ENCODE results near the gene PAPPA2. TPM values are rescaled to one million over a fixed set of nuclear protein-coding genes. Genes with fewer than 3 reads are reported as not detected.

Gene PAPPA2
- total and polyA plus RNA-seq, 2 donors from 2014 or later = 4.9 to 93.5 TPM

DNA sequence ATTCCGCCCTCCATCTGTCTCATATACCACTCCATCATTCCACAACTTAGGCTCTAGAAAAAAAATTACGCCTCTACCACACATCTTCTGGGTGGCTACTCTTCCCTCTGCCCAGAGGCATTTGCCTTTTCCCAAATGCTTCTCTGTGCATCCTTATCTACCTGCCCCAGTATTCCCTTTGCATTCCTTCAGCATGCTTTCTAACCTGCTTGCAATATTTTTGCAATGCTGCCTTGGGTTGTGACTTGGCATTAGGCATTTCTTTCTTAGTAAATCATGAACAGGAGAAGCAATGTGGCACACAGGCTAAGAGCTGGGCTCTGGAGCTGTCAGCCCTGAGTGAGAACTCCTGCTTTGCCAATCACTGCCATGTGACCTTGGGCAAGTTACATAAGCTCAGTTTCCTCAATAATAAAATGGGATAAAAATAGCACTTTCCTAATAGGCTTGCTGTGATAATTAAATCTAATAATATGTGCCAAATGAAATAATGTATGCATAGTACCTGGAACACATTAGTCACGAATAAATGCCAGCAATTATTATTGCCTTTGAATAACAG, 425.6 kb downstream of the PAPPA2 start:
- Histone ChIP-seq H3K9me3 (ENCODE audit: control insufficient read depth in 2 of 3, insufficient read depth in 1 of 3, low read length in 3 of 3) (no peaks in the 10 kb centered on the region), H3K36me3 (ENCODE audit: control insufficient read depth in 2 of 3, insufficient read depth in 3 of 3, low read length in 3 of 3) (no peaks in the 10 kb centered on the region), H3K27ac (ENCODE audit: low read depth in 2 of 2, low read length in 2 of 2) (peak overlapping the region; percentile 10 to 30), H3K4me1 (ENCODE audit: control insufficient read depth in 2 of 3, insufficient read depth in 2 of 3, low read depth in 1 of 3, low read length in 3 of 3) (peaks cover 0 to 3% (median 0%) of the 10 kb centered on the region in 3 donors), H3K9ac (ENCODE audit: low read length in 3 of 3) (no peak overlapping the region), H3K4me3 (ENCODE audit: low read length in 3 of 3) (no peak overlapping the region), H3K27me3 (ENCODE audit: control insufficient read depth, insufficient read depth, low read length) (no peaks in the 10 kb centered on the region)
- FAIRE-seq (peak; percentile 38), DNase-seq (no peak)
- intact Hi-C loops (cut with DNase I) = no loop called here
- TF ChIP-seq, protein P1, sequence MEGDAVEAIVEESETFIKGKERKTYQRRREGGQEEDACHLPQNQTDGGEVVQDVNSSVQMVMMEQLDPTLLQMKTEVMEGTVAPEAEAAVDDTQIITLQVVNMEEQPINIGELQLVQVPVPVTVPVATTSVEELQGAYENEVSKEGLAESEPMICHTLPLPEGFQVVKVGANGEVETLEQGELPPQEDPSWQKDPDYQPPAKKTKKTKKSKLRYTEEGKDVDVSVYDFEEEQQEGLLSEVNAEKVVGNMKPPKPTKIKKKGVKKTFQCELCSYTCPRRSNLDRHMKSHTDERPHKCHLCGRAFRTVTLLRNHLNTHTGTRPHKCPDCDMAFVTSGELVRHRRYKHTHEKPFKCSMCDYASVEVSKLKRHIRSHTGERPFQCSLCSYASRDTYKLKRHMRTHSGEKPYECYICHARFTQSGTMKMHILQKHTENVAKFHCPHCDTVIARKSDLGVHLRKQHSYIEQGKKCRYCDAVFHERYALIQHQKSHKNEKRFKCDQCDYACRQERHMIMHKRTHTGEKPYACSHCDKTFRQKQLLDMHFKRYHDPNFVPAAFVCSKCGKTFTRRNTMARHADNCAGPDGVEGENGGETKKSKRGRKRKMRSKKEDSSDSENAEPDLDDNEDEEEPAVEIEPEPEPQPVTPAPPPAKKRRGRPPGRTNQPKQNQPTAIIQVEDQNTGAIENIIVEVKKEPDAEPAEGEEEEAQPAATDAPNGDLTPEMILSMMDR (IDR thresholded peaks at IDR 0.05; ENCODE audit: borderline replicate concordance, extremely low read depth, insufficient read depth) = no peak

DNA sequence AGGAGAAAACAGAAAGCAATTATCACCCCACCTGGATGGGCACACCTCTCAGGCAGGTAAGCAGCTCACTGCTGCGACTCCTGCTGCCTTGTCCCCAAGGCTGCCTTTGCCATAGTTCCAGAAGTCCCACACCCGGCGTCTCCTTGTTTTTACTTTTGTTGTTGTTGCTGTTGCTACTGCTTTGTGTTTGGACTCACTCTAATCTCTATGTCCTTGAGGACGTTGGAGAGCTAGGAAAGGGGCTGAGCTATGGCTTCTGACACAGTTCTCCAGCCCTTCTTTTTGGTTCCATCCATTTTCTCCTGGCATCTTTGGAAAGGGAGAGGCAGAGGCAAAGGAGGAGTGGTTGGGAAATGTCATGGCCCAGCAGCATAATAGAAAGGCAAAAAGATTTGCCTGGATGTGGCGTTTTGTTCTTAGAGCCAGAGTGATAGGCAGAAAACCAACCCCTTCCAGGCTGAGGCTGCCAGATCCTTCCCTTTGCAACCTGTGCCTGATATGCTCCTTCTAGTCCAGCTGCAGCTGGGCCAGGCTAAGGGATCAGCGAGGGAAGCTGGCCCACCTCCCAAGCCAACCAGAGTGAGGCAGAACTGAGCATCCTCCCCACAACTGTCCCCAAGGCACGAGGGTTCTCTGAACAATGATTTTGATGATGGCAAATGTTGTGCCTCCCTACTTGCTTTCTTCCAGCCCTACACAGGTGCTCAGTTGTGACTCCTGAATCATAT, 430.8 kb downstream of the PAPPA2 start:
- no peak overlapping the region for H3K9ac ChIP-seq (ENCODE audit: low read length in 3 of 3)
- H3K27me3 ChIP-seq (ENCODE audit: control insufficient read depth, insufficient read depth, low read length) = no peaks in the 10 kb centered on the region
- no peaks in the 10 kb centered on the region for H3K36me3 ChIP-seq (ENCODE audit: control insufficient read depth in 2 of 3, insufficient read depth in 3 of 3, low read length in 3 of 3)
- H3K9me3 ChIP-seq (ENCODE audit: control insufficient read depth in 2 of 3, insufficient read depth in 1 of 3, low read length in 3 of 3) = no peaks in the 10 kb centered on the region
- no peak overlapping the region for H3K27ac ChIP-seq (ENCODE audit: low read depth in 2 of 2, low read length in 2 of 2)
- H3K4me3 ChIP-seq (ENCODE audit: low read length in 3 of 3) = no peak overlapping the region
- intact Hi-C loops (cut with DNase I) = no loop called here
- DNase-seq = no peak
- TF ChIP-seq, protein P1 (IDR thresholded peaks at IDR 0.05; ENCODE audit: borderline replicate concordance, extremely low read depth, insufficient read depth) = no peak
- FAIRE-seq = no peak
- peaks cover 0 to 4% (median 0%) of the 10 kb centered on the region in 3 donors for H3K4me1 ChIP-seq (ENCODE audit: control insufficient read depth in 2 of 3, insufficient read depth in 2 of 3, low read depth in 1 of 3, low read length in 3 of 3)

DNA sequence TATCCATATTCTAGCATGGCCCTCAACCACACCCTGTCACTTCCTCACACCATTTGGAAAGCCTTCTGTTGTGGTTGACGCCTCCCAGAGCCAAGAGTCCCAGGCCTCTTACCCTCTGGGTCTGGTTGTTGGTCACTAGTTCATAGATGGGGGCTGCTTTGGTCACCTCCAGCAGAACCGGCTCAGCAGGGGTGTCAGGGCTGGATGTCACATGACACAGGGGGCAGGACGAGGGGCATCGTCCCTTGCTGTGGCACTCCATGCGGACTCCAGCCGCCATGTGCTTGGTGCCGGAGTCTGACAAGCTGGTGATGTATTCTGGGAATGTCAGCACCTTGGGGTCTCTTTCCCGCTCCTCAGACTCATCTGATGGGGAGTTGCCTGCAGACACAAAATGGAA, 431.5 kb downstream of the PAPPA2 start:
- Histone ChIP-seq H3K9me3 (ENCODE audit: control insufficient read depth in 2 of 3, insufficient read depth in 1 of 3, low read length in 3 of 3) (no peaks in the 10 kb centered on the region), H3K27me3 (ENCODE audit: control insufficient read depth, insufficient read depth, low read length) (no peaks in the 10 kb centered on the region), H3K9ac (ENCODE audit: low read length in 3 of 3) (no peak overlapping the region), H3K4me3 (ENCODE audit: low read length in 3 of 3) (no peak overlapping the region), H3K4me1 (ENCODE audit: control insufficient read depth in 2 of 3, insufficient read depth in 2 of 3, low read depth in 1 of 3, low read length in 3 of 3) (peaks cover 0 to 4% (median 0%) of the 10 kb centered on the region in 3 donors), H3K27ac (ENCODE audit: low read depth in 2 of 2, low read length in 2 of 2) (no peak overlapping the region), H3K36me3 (ENCODE audit: control insufficient read depth in 2 of 3, insufficient read depth in 3 of 3, low read length in 3 of 3) (no peaks in the 10 kb centered on the region)
- FAIRE-seq (no peak), DNase-seq (no peak)
- TF ChIP-seq, protein P1 (IDR thresholded peaks at IDR 0.05; ENCODE audit: borderline replicate concordance, extremely low read depth, insufficient read depth) = no peak
- intact Hi-C loops (cut with DNase I) = no loop called here

Measured in kidney (tissue), 14 donors.